GM18519 (cell line): ENCODE results near the gene RNH1.

Source experiments
- ATAC-seq: cut with Tn5 transposase; IDR thresholded peaks from one replicate; pipeline ENCODE4 v1.9.1; 2021; ENCODE audit warnings: mild to moderate bottlenecking, moderate library complexity; ENCODE audit not compliant: unreplicated experiment, low FRiP score

RNH1 gene

DNA sequence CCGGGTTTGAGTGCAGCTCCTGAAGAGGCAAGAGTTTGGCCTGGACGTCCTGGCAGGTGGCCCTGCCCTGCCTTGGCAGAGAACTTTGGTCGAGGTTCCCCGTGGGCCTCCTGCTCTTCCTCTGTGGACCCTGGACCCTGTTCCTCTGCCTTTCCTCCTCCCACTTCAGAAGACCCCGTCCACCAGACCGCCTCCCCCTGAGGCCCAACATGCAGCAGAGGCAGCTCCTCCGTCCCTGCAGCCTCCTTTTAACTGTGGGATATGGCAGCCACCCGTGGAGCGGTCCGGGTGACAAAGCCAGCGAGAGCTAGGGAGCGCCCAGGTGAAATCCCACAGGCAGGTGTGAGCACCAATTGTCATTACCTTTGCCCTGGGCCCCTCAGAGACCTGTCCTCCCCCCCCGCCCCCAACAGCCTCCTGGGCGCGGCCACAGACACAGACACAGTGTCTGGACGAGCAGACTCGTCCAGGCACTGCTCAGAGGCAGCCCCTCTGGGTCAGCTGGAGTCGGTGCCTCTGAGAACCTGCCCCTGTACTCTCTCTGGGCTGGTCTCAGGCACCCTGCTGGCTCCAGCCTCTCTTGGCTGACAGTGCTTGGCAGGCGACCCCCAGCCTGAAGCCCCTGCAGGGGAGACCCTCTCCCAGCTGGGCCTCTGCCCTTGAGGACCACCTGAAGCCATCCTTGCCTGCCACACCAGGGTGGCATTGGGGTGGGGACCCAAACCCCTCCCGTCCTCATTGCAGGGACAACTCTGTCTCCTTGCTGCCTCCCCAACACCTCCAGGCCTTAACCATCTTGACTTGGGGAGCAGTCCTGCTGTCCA is 61.1 kb downstream of the RNH1 start:
- ATAC-seq = no peak
